Thyroid gland (tissue), 4 donors: ENCODE measurements around the gene TRH.

Experiments
- POLR2A ChIP-seq, 2 donors: fragments of 450-650 bp; IDR thresholded peaks; one replicate each; pipeline ENCODE4 v1.6.1; 2017; ENCODE audit warnings: antibody characterized with exemption in 2 of 2, mild to moderate bottlenecking in 2 of 2, moderate library complexity in 1 of 2
- TF ChIP-seq, protein P1 (sequence below), 6 experiments: fragments of 200-600 bp in 3 of 6; fragments of 450-650 bp in 3 of 6; sonication (generic) in 3 of 6; IDR thresholded peaks; one replicate each; pipeline ENCODE4 v1.5.1; 2016 to 2019; ENCODE audit warnings: antibody characterized with exemption in 6 of 6, mild to moderate bottlenecking in 2 of 6, inconsistent platforms in 1 of 6, moderate library complexity in 1 of 6

DNA sequence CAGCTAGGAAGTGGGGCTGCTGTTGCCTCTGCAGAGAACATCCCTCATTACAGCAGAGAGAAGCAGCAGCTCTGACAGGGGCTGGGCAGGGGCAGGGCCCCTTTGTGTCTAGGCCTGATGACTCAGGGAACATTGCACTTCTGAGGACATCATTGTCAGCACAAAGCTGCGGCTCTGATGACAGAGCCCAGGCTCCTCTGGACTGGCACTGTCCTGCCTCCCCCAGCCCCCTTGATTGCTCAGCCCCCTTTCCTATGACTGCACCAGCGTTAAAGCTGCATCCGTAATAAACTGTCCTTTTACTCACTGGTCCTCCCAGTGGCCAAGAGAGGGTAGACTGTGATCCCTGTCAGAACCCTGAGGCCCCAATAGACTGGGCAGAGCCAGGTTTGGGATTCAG is 18.3 kb downstream of the TRH start:
- TF ChIP-seq, protein P1, sequence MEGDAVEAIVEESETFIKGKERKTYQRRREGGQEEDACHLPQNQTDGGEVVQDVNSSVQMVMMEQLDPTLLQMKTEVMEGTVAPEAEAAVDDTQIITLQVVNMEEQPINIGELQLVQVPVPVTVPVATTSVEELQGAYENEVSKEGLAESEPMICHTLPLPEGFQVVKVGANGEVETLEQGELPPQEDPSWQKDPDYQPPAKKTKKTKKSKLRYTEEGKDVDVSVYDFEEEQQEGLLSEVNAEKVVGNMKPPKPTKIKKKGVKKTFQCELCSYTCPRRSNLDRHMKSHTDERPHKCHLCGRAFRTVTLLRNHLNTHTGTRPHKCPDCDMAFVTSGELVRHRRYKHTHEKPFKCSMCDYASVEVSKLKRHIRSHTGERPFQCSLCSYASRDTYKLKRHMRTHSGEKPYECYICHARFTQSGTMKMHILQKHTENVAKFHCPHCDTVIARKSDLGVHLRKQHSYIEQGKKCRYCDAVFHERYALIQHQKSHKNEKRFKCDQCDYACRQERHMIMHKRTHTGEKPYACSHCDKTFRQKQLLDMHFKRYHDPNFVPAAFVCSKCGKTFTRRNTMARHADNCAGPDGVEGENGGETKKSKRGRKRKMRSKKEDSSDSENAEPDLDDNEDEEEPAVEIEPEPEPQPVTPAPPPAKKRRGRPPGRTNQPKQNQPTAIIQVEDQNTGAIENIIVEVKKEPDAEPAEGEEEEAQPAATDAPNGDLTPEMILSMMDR (IDR thresholded peaks at IDR 0.05), result no peak
- TF ChIP-seq POLR2A (IDR thresholded peaks at IDR 0.05), result no peak
